ENCODE measurements around the gene NSFL1C.
A peak's percentile ranks its signal among the peaks of the same experiment; 100 is the strongest.
"Not testable (repeated sequence)": the region's sequence is repeated elsewhere in the genome, so short reads cannot be mapped to it uniquely, and the experiment has no call there.

Gene NSFL1C

GRCh38 chr20:1466211-1467081 is at the start of gene NSFL1C:
NSFL1C (minus strand) TSS chr20:1466849; CDS start chr20:1466824, 25 bp downstream.
- peak; percentile 90 for DNase-seq

GRCh38 chr20:1513801-1514200 is 47.2 kb upstream of the NSFL1C start:
- no peak for DNase-seq

GRCh38 chr20:1509237-1509636 is 42.6 kb upstream of the NSFL1C start:
- no peak for DNase-seq

- no peak for DNase-seq
Measured at GRCh38 chr20:1508574-1508973, 41.9 kb upstream of the NSFL1C start.

GRCh38 chr20:1507276-1507675 is 40.6 kb upstream of the NSFL1C start:
- no peak for DNase-seq

GRCh38 chr20:1505871-1506270 is 39.2 kb upstream of the NSFL1C start:
- DNase-seq, result peak; percentile 61

GRCh38 chr20:1505361-1505760 is 38.7 kb upstream of the NSFL1C start:
- DNase-seq, result peak; percentile 37

- DNase-seq, result peak; percentile 91
Measured at GRCh38 chr20:1503564-1504227, 37.0 kb upstream of the NSFL1C start.

GRCh38 chr20:1500496-1500895 is 33.8 kb upstream of the NSFL1C start:
- DNase-seq, result no peak

- DNase-seq, result no peak
Measured at GRCh38 chr20:1499528-1500420, 33.1 kb upstream of the NSFL1C start.

GRCh38 chr20:1497371-1497770 is 30.7 kb upstream of the NSFL1C start:
- DNase-seq, result not testable (repeated sequence)

GRCh38 chr20:1496930-1497329 is 30.3 kb upstream of the NSFL1C start:
- DNase-seq, result no peak

GRCh38 chr20:1494436-1494835 is 27.8 kb upstream of the NSFL1C start:
- no peak for DNase-seq

GRCh38 chr20:1493536-1493935 is 26.9 kb upstream of the NSFL1C start:
- DNase-seq, result no peak

GRCh38 chr20:1491860-1492642 is 25.4 kb upstream of the NSFL1C start:
- DNase-seq, result no peak

- no peak for DNase-seq
Measured at GRCh38 chr20:1491281-1491840, 24.7 kb upstream of the NSFL1C start, which contains the start of gene SIRPB2. SIRPB2 (minus strand) TSS chr20:1491420; CDS start chr20:1491359, 61 bp downstream.

GRCh38 chr20:1490643-1491195 is 24.1 kb upstream of the NSFL1C start:
- no peak for DNase-seq

- no peak for DNase-seq
Measured at GRCh38 chr20:1489764-1490436, 23.3 kb upstream of the NSFL1C start.

GRCh38 chr20:1489325-1489724 is 22.7 kb upstream of the NSFL1C start:
- no peak for DNase-seq

- DNase-seq, result no peak
Measured at GRCh38 chr20:1486566-1486965, 19.9 kb upstream of the NSFL1C start.

All from HCEC 1CT (cell line).